ENCODE data around the gene IGDCC3. TPM values are rescaled to one million over a fixed set of nuclear protein-coding genes. Genes with fewer than 3 reads are reported as not detected.
A peak's percentile ranks its signal among the peaks of the same experiment; 100 is the strongest.

Gene IGDCC3
- total RNA-seq, 2 experiments from 2014 or later: not detected

DNA sequence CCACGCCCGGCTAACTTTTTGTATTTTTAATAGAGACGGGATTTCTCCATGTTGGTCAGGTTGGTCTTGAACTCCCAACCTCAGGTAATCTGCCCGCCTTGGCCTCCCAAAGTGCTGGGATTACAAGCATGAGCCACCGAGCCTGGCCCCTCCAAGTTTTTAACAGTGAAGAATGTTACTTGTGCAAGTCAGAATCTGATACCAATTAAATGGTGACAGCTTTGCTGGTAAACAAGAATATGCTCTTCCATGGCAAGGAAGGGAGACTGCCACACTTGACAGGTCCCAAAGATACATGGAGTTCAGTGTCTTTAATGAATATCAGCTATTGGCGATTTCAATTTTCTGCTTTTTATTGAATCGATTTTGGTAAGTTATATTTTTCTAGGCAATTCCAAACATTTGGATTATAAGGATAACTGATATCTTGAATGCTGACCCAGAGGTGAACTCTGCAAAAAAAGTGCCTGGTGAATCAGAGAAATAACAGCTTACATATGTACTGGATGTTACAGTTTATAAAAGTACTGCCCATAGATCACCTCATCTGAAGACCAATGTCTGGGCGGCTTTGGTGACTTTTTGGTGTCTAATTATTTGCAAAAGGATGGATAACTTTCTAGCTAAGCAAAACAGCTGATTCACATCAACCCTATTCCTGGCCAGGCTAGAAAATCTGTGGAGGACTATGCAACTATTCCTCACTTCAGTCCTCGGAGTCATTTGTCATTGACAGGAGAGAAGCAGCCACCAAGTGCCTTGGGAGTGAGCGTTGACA lies 92.3 kb downstream of the IGDCC3 start:
- DNase-seq: no peak
- Mint-ChIP-seq H3K27me3 (ENCODE audit: low read depth) (no peaks in the 10 kb centered on the region), H3K4me3 (peak overlapping the region; percentile 83), H3K36me3 (ENCODE audit: low read depth) (no peaks in the 10 kb centered on the region), H3K9me3 (no peaks in the 10 kb centered on the region), H3K4me1 (ENCODE audit: low read depth) (peaks cover 33% of the 10 kb centered on the region), H3K27ac (peak overlapping the region; percentile 82)
- CTCF ChIA-PET: interaction anchor here (0.9 to 3.3 kb wide), 8 partner anchors 8 to 158 kb away, joined by 3 to 27 read pairs (median 3); partner anchors contain the start of gene RNU5B-1
- intact Hi-C loops (cut with micrococcal nuclease): loop anchor here (1.0 kb wide), 3 partner anchors 19 to 100 kb away; partner anchors contain the start of genes CLPX and RNU5B-1

DNA sequence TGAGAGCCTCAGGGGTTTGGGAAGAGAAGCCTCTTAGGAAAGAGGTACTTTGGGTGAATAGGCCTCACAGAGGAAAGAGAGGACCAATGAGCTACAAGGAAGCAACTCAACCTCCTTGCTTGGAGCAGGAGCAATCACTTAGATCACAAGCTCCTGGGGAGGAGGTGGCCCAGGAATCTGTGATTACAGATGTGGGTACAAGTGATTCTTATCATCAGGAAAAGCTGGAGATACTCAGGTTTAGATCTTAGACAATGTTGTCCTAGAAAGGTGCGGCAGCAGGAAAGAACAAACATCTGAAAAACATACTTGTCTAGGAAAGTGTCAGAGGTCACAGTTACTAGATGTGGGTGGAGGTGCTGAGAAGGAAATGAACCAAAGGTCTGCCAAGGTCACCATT lies 99.3 kb downstream of the IGDCC3 start:
- H3K9me3 Mint-ChIP-seq: no peaks in the 10 kb centered on the region
- intact Hi-C loops (cut with micrococcal nuclease): no loop called here
- H3K4me1 Mint-ChIP-seq (ENCODE audit: low read depth): peaks cover 42% of the 10 kb centered on the region
- no peak for DNase-seq
- H3K4me3 Mint-ChIP-seq: no peak overlapping the region
- no peaks in the 10 kb centered on the region for H3K27me3 Mint-ChIP-seq (ENCODE audit: low read depth)
- H3K36me3 Mint-ChIP-seq (ENCODE audit: low read depth): no peaks in the 10 kb centered on the region
- no peak overlapping the region for H3K27ac Mint-ChIP-seq
- CTCF ChIA-PET: interaction anchor here (0.5 to 1.8 kb wide), 4 partner anchors 9 to 169 kb away, joined by 3 to 7 read pairs (median 6); no protein-coding TSS in a partner anchor

Other genes starting within 250 kb of the IGDCC3 start
- 10 to 100 TPM; 28.6 to 31.5 TPM for gene PDCD7, start 244.2 kb downstream of the IGDCC3 start, total RNA-seq
- gene CLPX, start 192.7 kb downstream of the IGDCC3 start, total RNA-seq: 10 to 100 TPM; 62.7 to 69.9 TPM
- not detected for gene CILP, start 166.5 kb downstream of the IGDCC3 start, total RNA-seq
- gene PARP16, start 91.1 kb downstream of the IGDCC3 start, total RNA-seq: 10 to 100 TPM; 16.2 to 16.8 TPM
- not detected for gene RNU5A-1, start 82.0 kb downstream of the IGDCC3 start, total RNA-seq
- gene RNU5B-1, start 73.3 kb downstream of the IGDCC3 start, total RNA-seq: not detected
- gene IGDCC4, start 44.9 kb upstream of the IGDCC3 start, total RNA-seq: under 1 TPM; 0.17 to 0.41 TPM
- gene DPP8, start 139.7 kb upstream of the IGDCC3 start, total RNA-seq: 10 to 100 TPM; 23.0 to 24.9 TPM
- 10 to 100 TPM; 29.1 to 30.1 TPM for gene HACD3, start 152.5 kb upstream of the IGDCC3 start, total RNA-seq
- 10 to 100 TPM; 41.2 to 43.4 TPM for gene INTS14, start 233.1 kb upstream of the IGDCC3 start, total RNA-seq
- 10 to 100 TPM; 10.7 to 12.4 TPM for gene SLC24A1, start 243.9 kb upstream of the IGDCC3 start, total RNA-seq

Measured in activated naive CD4-positive, alpha-beta T cell treated with anti-CD3 and anti-CD28 coated beads for 36 hours (primary cell).